Trophoblast cell (in vitro differentiated cells and primary cell): Measurements from ENCODE around the gene MESP1.
A peak's percentile ranks its signal among the peaks of the same experiment; 100 is the strongest.

Source experiments
- DNase-seq, 2 donors: peaks; one replicate each; pipeline ENCODE4 v3.0.0-alpha.2; 2016
- H2AFZ ChIP-seq: 2 replicates; pipeline ENCODE4 v1.6.1; 2013; ENCODE audit warnings: low read length, moderate library complexity, mild to moderate bottlenecking; ENCODE audit not compliant: insufficient read depth, poor library complexity
- H2AK5ac ChIP-seq: 2 replicates; pipeline ENCODE4 v1.6.1; 2013; ENCODE audit warnings: mild to moderate bottlenecking, low read length
- H2BK120ac ChIP-seq: 2 replicates; pipeline ENCODE4 v1.6.1; 2013; ENCODE audit warnings: low read length, mild to moderate bottlenecking, moderate library complexity; ENCODE audit not compliant: insufficient read depth, poor library complexity
- H2BK12ac ChIP-seq: 2 replicates; pipeline ENCODE4 v1.6.1; 2013; ENCODE audit warnings: mild to moderate bottlenecking, low read length, moderate library complexity
- H2BK5ac ChIP-seq: 2 replicates; pipeline ENCODE4 v1.6.1; 2013; ENCODE audit warnings: low read length, low read depth, moderate library complexity, mild to moderate bottlenecking; ENCODE audit not compliant: poor library complexity
- H3K14ac ChIP-seq: 2 replicates; pipeline ENCODE4 v1.6.1; 2013; ENCODE audit warnings: mild to moderate bottlenecking, low read length
- H3K18ac ChIP-seq: 2 replicates; pipeline ENCODE4 v1.6.1; 2013; ENCODE audit warnings: mild to moderate bottlenecking, low read length
- H3K23ac ChIP-seq: 2 replicates; pipeline ENCODE4 v1.6.1; 2013; ENCODE audit warnings: low read length
- H3K27ac ChIP-seq: 2 replicates; pipeline ENCODE4 v1.5.1; 2013; ENCODE audit warnings: low read depth, mild to moderate bottlenecking, inconsistent platforms, low read length, moderate library complexity
- H3K27me3 ChIP-seq: 2 replicates; pipeline ENCODE4 v1.6.1; 2013; ENCODE audit warnings: inconsistent platforms, mild to moderate bottlenecking, low read length, moderate library complexity; ENCODE audit not compliant: insufficient read depth
- H3K36me3 ChIP-seq, 2 experiments: 1 replicate in 1 of 2; 2 replicates in 1 of 2; pipeline ENCODE4 v1.6.1; 2013; ENCODE audit warnings: low read length in 2 of 2, mild to moderate bottlenecking in 2 of 2, moderate library complexity in 1 of 2; ENCODE audit not compliant: insufficient read depth in 2 of 2, control insufficient read depth in 1 of 2
- H3K4ac ChIP-seq: 2 replicates; pipeline ENCODE4 v1.6.1; 2013; ENCODE audit warnings: low read depth, mild to moderate bottlenecking, low read length, moderate library complexity
- H3K4me1 ChIP-seq, 2 experiments: 1 replicate in 1 of 2; 2 replicates in 1 of 2; pipeline ENCODE4 v1.6.1; 2013; ENCODE audit warnings: low read length in 2 of 2, mild to moderate bottlenecking in 2 of 2, moderate library complexity in 1 of 2; ENCODE audit not compliant: insufficient read depth in 2 of 2, control insufficient read depth in 1 of 2
- H3K4me2 ChIP-seq: 2 replicates; pipeline ENCODE4 v1.6.1; 2013; ENCODE audit warnings: inconsistent platforms, mild to moderate bottlenecking, low read length, moderate library complexity
- H3K4me3 ChIP-seq: 2 replicates; pipeline ENCODE4 v1.5.1; 2013; ENCODE audit warnings: mild to moderate bottlenecking, low read depth, low read length, inconsistent platforms
- H3K79me1 ChIP-seq: one replicate; pipeline ENCODE4 v1.6.1; 2013; ENCODE audit warnings: low read length
- H3K79me2 ChIP-seq: 2 replicates; pipeline ENCODE4 v1.6.1; 2013; ENCODE audit warnings: low read length, mild to moderate bottlenecking; ENCODE audit not compliant: control insufficient read depth, insufficient read depth, poor library complexity
- H3K9ac ChIP-seq: 2 replicates; pipeline ENCODE4 v1.6.1; 2013; ENCODE audit warnings: mild to moderate bottlenecking, low read length
- H3K9me3 ChIP-seq: 2 replicates; pipeline ENCODE4 v1.6.1; 2013; ENCODE audit warnings: low read depth, mild to moderate bottlenecking, control low read depth, inconsistent platforms, low read length; ENCODE audit not compliant: insufficient read depth
- H4K12ac ChIP-seq: 2 replicates; pipeline ENCODE4 v1.6.1; 2013; ENCODE audit warnings: low read depth, mild to moderate bottlenecking, low read length, moderate library complexity
- H4K8ac ChIP-seq: 2 replicates; pipeline ENCODE4 v1.6.1; 2013; ENCODE audit warnings: low read depth, mild to moderate bottlenecking, low read length, moderate library complexity
- H4K91ac ChIP-seq: one replicate; pipeline ENCODE4 v1.6.1; 2013; ENCODE audit warnings: low read depth, mild to moderate bottlenecking, low read length, moderate library complexity
- WGBS: extraction: QIAGEN DNeasy Blood & Tissue Kit; methylation state at CpG from one replicate; pipeline ENCODE4 v1.1.7; 2013; ENCODE audit warnings: missing lambda C conversion rate; ENCODE audit not compliant: insufficient read length, insufficient coverage; ENCODE audit errors: extremely low coverage; 5-methylcytosine and 5-hydroxymethylcytosine counted together

The MESP1 gene

GRCh38 chr15:89775815-89776214, 24.8 kb upstream of the MESP1 start:
- Histone ChIP-seq H3K27me3 (no peaks in the 10 kb centered on the region), H3K18ac (no peak overlapping the region), H3K4ac (no peak overlapping the region), H3K4me2 (peak overlapping the region; percentile 78), H3K4me3 (no peak overlapping the region), H3K4me1 (peaks cover 10 to 15% of the 10 kb centered on the region in 2 experiments), H3K79me1 (peaks cover 8% of the 10 kb centered on the region), H3K23ac (no peak overlapping the region), H2AFZ (no peak overlapping the region), H2AK5ac (no peak overlapping the region), H2BK5ac (no peak overlapping the region), H3K9ac (no peak overlapping the region), H2BK12ac (no peak overlapping the region), H3K14ac (no peak overlapping the region), H3K79me2 (no peaks in the 10 kb centered on the region), H4K8ac (peak overlapping the region; percentile 18), H3K9me3 (no peaks in the 10 kb centered on the region), H3K36me3 (no peaks in the 10 kb centered on the region), H4K12ac (no peak overlapping the region), H3K27ac (no peak overlapping the region), H2BK120ac (no peak overlapping the region), H4K91ac (no peak overlapping the region)
- WGBS = no CpG with 5 or more reads among the region's 14 CpGs
- no peak for DNase-seq

DNA sequence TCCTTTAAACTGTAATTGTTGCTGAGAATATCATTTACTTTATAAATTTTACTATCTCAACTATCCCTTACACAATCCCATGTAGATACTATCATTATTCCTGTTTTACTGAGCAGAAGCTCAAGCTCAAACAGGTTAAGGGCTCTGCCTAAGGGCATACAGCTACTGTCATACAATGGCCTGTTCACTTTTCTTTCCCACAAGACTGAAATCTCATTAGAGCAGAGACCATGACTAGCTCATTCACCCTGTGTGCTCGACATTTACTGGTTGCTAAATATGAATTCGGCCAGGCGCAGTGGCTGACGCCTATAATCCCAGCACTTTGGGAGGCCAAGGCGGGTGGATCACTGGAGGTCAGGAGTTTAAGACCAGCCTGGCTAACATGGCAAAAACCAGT, 23.4 kb upstream of the MESP1 start:
- peaks cover 6 to 12% of the 10 kb centered on the region in 2 experiments for H3K4me1 ChIP-seq
- no peak overlapping the region for H3K14ac ChIP-seq
- peaks cover 7% of the 10 kb centered on the region for H3K79me1 ChIP-seq
- no peak overlapping the region for H2AK5ac ChIP-seq
- H2BK5ac ChIP-seq = no peak overlapping the region
- no peak overlapping the region for H3K4me3 ChIP-seq
- H2BK120ac ChIP-seq = peak overlapping the region; percentile 27
- no peak overlapping the region for H3K18ac ChIP-seq
- H4K12ac ChIP-seq = no peak overlapping the region
- no peak overlapping the region for H3K9ac ChIP-seq
- H3K27me3 ChIP-seq = no peaks in the 10 kb centered on the region
- no peak overlapping the region for H2AFZ ChIP-seq
- DNase-seq = peak in 1 of 2 donors; percentile 19
- no peak overlapping the region for H3K4ac ChIP-seq
- no peak overlapping the region for H3K27ac ChIP-seq
- H4K8ac ChIP-seq = no peak overlapping the region
- no peaks in the 10 kb centered on the region for H3K36me3 ChIP-seq
- H3K79me2 ChIP-seq = no peaks in the 10 kb centered on the region
- H3K4me2 ChIP-seq = no peak overlapping the region
- no peaks in the 10 kb centered on the region for H3K9me3 ChIP-seq
- no CpG with 5 or more reads among the region's 5 CpGs for WGBS
- no peak overlapping the region for H3K23ac ChIP-seq
- no peak overlapping the region for H4K91ac ChIP-seq
- H2BK12ac ChIP-seq = no peak overlapping the region

DNA sequence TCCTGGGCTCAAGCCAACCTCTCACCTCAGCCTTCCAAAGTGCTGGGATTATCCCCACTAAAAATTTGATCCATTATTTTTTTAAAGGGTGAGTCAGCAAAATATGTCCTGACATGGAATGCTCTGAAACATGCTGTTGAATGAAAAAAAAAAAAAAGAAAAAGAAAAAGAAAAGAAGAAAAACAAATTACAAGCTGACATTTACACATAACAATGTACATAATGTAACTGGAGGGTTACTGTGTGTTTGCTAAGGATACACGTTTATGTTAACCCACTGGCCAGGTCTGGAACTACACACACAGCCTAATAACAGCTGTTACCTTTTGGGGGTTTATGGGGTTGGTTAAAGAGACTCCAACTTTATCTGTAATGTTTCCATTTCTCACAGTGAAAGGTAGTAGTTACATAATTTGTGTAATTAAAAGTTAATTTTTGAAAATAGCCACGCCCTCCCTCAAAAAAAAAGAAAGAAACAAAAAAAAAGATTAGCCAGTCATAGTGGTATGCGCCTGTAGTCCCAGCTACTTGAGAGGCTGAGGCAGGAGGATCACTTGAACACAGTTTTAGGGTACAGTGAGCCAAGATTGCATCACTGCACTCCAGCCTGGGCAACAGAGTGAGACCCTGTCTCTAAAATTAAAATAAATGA, 22.0 kb upstream of the MESP1 start:
- H3K14ac ChIP-seq = no peak overlapping the region
- no peak overlapping the region for H3K4ac ChIP-seq
- no peak overlapping the region for H4K91ac ChIP-seq
- H3K36me3 ChIP-seq = no peaks in the 10 kb centered on the region
- no peak for DNase-seq
- H2BK5ac ChIP-seq = no peak overlapping the region
- H3K27me3 ChIP-seq = no peaks in the 10 kb centered on the region
- peaks cover 6 to 12% of the 10 kb centered on the region in 2 experiments for H3K4me1 ChIP-seq
- H3K9me3 ChIP-seq = no peaks in the 10 kb centered on the region
- no peak overlapping the region for H2BK12ac ChIP-seq
- H3K9ac ChIP-seq = no peak overlapping the region
- no peak overlapping the region for H3K23ac ChIP-seq
- H3K18ac ChIP-seq = no peak overlapping the region
- H2AFZ ChIP-seq = no peak overlapping the region
- no peak overlapping the region for H3K4me2 ChIP-seq
- H3K79me2 ChIP-seq = no peaks in the 10 kb centered on the region
- no peak overlapping the region for H3K4me3 ChIP-seq
- no peak overlapping the region for H3K27ac ChIP-seq
- no peak overlapping the region for H2BK120ac ChIP-seq
- no CpG with 5 or more reads among the region's 3 CpGs for WGBS
- H4K12ac ChIP-seq = no peak overlapping the region
- H3K79me1 ChIP-seq = peaks cover 7% of the 10 kb centered on the region
- no peak overlapping the region for H2AK5ac ChIP-seq
- H4K8ac ChIP-seq = no peak overlapping the region

DNA sequence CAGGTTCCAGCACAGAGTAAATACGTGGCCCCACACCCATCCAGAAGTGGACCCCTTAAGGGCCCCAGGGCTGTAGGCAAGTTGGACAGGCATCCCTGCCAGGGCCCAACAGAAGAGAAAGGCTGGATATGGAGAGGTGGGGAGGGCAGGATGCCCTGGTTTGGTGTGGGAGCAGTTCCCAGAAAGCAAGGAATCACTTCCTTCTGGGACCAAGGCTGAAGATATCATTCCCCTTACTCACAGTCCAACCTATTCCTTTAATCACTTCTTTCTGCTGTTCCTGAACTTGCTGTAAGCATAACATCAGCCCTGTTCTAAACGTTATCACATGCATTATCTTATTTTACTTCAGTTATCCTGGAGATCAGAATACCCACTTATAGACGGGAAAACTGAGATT, 19.0 kb upstream of the MESP1 start:
- Histone ChIP-seq H3K18ac (no peak overlapping the region), H2AK5ac (no peak overlapping the region), H3K9me3 (no peaks in the 10 kb centered on the region), H3K4me3 (no peak overlapping the region), H3K36me3 (no peaks in the 10 kb centered on the region), H3K9ac (no peak overlapping the region), H2BK5ac (no peak overlapping the region), H3K27ac (no peak overlapping the region), H2BK120ac (no peak overlapping the region), H2BK12ac (no peak overlapping the region), H3K23ac (no peak overlapping the region), H2AFZ (no peak overlapping the region), H3K4ac (no peak overlapping the region), H3K79me1 (no peaks in the 10 kb centered on the region), H4K8ac (no peak overlapping the region), H4K12ac (no peak overlapping the region), H3K14ac (no peak overlapping the region), H3K4me2 (no peak overlapping the region), H3K4me1 (peaks cover 3 to 4% of the 10 kb centered on the region in 2 experiments), H4K91ac (no peak overlapping the region), H3K79me2 (no peaks in the 10 kb centered on the region), H3K27me3 (no peaks in the 10 kb centered on the region)
- no CpG with 5 or more reads among the region's 3 CpGs for WGBS
- DNase-seq = no peak
